ENCODE data around the gene UBTD1.

Gene UBTD1

GRCh38 chr10:97547962-97548361, 49.2 kb downstream of the UBTD1 start:
- no peaks in the 10 kb centered on the region for H3K36me3 ChIP-seq (ENCODE audit: control insufficient read depth, insufficient read depth, low read length)
- DNase-seq (ENCODE audit: extremely low read depth, insufficient read length): no peak
- no peaks in the 10 kb centered on the region for H3K27me3 ChIP-seq (replicated peaks; ENCODE audit: control insufficient read depth, insufficient read depth, low read length)
- no peak overlapping the region for H3K4me3 ChIP-seq (replicated peaks; ENCODE audit: low read depth, low read length)
- no peak for TF ChIP-seq CTCF (IDR thresholded peaks at IDR 0.05; ENCODE audit: insufficient read depth, low read length, poor library complexity, severe bottlenecking)

GRCh38 chr10:97548828-97549455, 50.2 kb downstream of the UBTD1 start:
- no peak for TF ChIP-seq CTCF (IDR thresholded peaks at IDR 0.05; ENCODE audit: insufficient read depth, low read length, poor library complexity, severe bottlenecking)
- Histone ChIP-seq H3K27me3 (replicated peaks; ENCODE audit: control insufficient read depth, insufficient read depth, low read length) (no peaks in the 10 kb centered on the region), H3K4me3 (replicated peaks; ENCODE audit: low read depth, low read length) (no peak overlapping the region), H3K36me3 (ENCODE audit: control insufficient read depth, insufficient read depth, low read length) (no peaks in the 10 kb centered on the region)
- DNase-seq (ENCODE audit: extremely low read depth, insufficient read length): no peak

DNA sequence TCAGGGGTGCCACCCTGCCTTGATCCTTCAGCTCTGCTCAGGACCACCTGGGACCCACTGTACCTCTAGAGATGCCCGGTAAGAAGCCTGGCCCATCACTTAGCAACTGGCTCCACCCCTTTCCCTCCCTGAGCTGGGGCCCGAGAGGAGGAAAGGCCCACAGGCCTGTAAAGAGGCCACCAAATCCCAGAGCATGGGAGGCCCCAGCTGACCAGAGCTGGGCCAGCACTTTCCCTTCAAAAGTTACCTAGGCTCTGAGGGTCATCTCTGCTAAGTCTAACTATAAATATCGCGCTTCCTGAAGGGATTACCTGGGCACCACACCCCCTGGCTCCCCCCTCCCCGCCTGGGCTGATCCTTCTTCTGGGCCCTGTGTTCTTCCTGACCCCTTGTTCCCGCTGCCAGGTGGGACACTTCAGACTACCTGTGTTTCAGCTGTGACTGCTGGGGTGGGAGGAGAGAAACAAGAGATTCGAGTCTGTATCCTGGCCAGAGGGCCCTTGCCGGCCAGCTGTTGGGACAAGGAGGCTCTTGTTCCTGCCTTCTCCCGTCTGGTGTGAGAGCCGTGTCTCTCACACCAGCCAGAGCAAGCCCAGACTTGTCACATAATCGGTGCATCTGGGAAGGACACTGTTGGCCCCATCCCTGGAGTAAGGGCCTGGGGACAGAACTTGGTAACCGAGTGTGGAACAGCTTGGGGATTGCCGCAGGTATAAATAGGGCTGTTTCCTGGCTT, 51.0 kb downstream of the UBTD1 start:
- no peaks in the 10 kb centered on the region for H3K27me3 ChIP-seq (replicated peaks; ENCODE audit: control insufficient read depth, insufficient read depth, low read length)
- H3K4me3 ChIP-seq (replicated peaks; ENCODE audit: low read depth, low read length): no peak overlapping the region
- no peaks in the 10 kb centered on the region for H3K36me3 ChIP-seq (ENCODE audit: control insufficient read depth, insufficient read depth, low read length)
- TF ChIP-seq CTCF (IDR thresholded peaks at IDR 0.05; ENCODE audit: insufficient read depth, low read length, poor library complexity, severe bottlenecking): no peak
- DNase-seq (ENCODE audit: extremely low read depth, insufficient read length): no peak

- no peak for DNase-seq (ENCODE audit: extremely low read depth, insufficient read length)
- H3K4me3 ChIP-seq (replicated peaks; ENCODE audit: low read depth, low read length): no peak overlapping the region
- TF ChIP-seq CTCF (IDR thresholded peaks at IDR 0.05; ENCODE audit: insufficient read depth, low read length, poor library complexity, severe bottlenecking): no peak
These were observed 51.8 kb downstream of the UBTD1 start for GRCh38 chr10:97550336-97551149.

GRCh38 chr10:97551271-97551670, 52.5 kb downstream of the UBTD1 start:
- TF ChIP-seq CTCF (IDR thresholded peaks at IDR 0.05; ENCODE audit: insufficient read depth, low read length, poor library complexity, severe bottlenecking): no peak
- Histone ChIP-seq H3K27me3 (replicated peaks; ENCODE audit: control insufficient read depth, insufficient read depth, low read length) (no peaks in the 10 kb centered on the region), H3K36me3 (ENCODE audit: control insufficient read depth, insufficient read depth, low read length) (no peaks in the 10 kb centered on the region), H3K4me3 (replicated peaks; ENCODE audit: low read depth, low read length) (no peak overlapping the region)
- no peak for DNase-seq (ENCODE audit: extremely low read depth, insufficient read length)

More at GRCh38 chr10:97550336-97551149, 51.8 kb downstream of the UBTD1 start:
- H3K36me3 ChIP-seq (ENCODE audit: control insufficient read depth, insufficient read depth, low read length): no peaks in the 10 kb centered on the region
- no peaks in the 10 kb centered on the region for H3K27me3 ChIP-seq (replicated peaks; ENCODE audit: control insufficient read depth, insufficient read depth, low read length)
